GM19438 (cell line): Measurements from ENCODE around the gene COPB1.
"Not testable (repeated sequence)": the region's sequence is repeated elsewhere in the genome, so short reads cannot be mapped to it uniquely, and the experiment has no call there.

Source experiments
- ATAC-seq: cut with Tn5 transposase; IDR thresholded peaks from one replicate; pipeline ENCODE4 v1.9.1; 2021; ENCODE audit warnings: low read depth; ENCODE audit not compliant: unreplicated experiment

Gene COPB1, protein sequence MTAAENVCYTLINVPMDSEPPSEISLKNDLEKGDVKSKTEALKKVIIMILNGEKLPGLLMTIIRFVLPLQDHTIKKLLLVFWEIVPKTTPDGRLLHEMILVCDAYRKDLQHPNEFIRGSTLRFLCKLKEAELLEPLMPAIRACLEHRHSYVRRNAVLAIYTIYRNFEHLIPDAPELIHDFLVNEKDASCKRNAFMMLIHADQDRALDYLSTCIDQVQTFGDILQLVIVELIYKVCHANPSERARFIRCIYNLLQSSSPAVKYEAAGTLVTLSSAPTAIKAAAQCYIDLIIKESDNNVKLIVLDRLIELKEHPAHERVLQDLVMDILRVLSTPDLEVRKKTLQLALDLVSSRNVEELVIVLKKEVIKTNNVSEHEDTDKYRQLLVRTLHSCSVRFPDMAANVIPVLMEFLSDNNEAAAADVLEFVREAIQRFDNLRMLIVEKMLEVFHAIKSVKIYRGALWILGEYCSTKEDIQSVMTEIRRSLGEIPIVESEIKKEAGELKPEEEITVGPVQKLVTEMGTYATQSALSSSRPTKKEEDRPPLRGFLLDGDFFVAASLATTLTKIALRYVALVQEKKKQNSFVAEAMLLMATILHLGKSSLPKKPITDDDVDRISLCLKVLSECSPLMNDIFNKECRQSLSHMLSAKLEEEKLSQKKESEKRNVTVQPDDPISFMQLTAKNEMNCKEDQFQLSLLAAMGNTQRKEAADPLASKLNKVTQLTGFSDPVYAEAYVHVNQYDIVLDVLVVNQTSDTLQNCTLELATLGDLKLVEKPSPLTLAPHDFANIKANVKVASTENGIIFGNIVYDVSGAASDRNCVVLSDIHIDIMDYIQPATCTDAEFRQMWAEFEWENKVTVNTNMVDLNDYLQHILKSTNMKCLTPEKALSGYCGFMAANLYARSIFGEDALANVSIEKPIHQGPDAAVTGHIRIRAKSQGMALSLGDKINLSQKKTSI

DNA sequence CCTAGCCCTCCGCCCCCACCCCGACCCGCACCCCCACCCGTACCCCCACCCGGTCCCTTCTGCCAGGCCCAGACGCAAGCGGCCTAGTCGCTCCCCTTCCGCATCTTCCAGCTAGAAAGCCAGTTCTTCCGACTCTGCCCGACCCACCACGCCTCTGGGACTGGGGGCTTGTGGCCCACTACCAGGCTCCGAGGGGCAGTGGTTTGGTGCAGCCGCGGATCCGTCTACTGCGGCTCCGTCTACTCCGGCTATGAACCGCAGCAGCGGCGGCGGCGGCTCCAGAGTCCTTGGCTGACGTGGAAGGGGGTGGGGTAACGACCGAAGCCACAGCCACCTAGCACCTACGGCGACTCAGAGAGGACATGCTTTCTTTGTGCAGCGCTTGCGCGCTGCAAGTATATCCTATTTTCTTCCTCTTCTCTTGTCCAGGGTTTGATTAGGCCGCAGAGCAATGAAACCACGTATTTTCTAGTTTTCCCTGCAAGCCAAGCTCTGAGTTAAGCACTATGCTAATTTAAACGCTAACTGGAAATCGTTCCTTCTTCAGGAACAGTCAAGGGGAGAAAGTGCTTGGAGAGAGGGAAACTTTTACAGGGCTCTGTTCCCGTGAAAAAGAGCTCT, at the start of gene COPB1:
TSS of gene COPB1 (minus strand) at position 252 of the 621 bp plus-strand sequence. CDS start 883 bp downstream, outside the sequence.
- ATAC-seq: peak; percentile 83

DNA sequence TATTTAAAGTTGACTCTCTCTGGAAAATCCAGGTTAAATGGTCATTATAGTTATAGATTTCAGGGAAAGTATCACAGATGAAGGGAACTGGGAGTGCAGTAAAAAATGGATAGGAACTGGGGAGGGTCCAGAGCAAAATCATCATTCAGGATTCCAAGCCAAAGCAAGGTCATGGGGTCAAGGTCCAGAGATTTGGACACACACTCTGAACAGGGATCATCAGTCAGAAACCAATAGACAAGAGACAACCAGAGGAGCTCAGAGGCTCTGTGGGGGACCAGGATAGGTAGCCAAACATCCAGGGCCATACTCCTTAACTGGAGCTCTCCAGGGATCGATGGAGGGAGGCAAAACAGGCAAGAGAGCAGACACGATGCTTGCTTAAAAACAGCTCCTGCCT, 47.8 kb upstream of the COPB1 start:
- no peak for ATAC-seq

DNA sequence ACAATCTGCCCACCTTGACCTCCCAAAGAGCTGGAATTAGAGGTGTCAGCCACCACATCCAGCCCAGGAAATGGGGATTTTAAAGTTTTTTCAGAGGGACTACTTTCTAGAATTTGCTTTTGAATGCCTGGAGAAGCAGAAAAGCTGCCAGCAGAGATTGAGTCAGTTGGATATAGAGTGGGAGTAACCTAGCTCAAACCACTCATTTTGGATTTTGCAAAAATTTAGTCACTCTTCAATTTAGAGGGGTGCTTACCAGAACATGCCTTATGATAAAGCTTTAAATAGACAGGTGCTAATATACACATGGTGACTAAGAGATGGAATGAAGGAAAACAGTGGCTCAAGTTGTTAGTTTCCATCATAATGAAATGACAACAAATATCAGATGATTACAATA, 47.1 kb upstream of the COPB1 start:
- ATAC-seq: no peak

DNA sequence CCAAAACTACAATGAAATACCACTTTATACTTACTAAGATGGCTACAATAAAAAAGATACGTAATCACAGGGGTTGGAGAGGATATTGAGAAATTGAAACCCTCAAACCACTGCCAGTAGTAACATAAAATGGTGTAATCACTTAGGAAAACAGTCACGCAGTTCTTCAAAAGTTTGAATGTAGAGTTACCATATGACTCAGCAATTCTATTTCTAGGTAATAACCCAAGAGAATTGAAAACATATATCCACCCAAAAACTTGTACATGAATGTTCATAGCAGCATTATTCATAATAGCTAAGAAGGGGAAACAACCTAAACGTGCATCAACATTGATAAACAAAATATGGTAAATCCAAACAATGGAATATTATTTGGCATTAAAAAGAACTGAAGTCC, 45.0 kb upstream of the COPB1 start:
- peak; percentile 68 for ATAC-seq

DNA sequence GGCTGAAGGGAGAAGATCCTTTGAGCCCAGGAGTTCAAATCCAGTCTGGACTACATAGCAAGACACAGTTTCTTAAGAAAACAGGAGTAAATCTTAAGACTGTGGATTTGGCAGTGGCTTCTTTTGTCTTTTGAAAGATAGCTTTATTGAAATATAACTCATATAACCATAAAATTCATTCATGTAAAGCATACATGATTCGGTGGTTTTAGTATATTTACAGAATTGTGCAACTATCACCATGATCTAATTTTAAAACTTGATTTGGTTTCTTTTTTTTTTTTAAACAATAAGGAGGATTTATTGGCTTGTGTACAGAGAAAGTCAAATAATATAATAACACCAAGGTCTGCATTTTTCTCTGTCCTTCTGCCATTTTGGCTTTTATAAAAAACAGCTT, 43.6 kb upstream of the COPB1 start:
- no peak for ATAC-seq

DNA sequence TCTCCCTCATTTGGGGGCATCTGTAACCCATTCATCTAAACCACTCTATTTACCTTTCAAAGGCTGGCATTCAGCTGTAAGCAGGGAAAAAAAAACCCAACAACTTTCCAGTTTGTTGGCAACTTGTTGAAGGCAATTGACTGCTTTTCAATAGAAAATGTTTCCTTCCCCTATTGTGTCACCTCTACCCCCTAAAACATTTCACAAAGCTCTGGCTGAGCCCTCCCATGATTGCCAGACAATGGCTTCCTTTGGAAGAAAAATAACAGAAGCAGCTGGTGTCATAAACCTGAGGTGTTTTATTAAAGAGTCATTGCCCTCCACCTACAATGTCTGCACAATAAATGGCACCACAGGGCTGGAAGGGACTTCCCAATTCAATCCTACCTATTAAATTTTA, 42.7 kb upstream of the COPB1 start:
- ATAC-seq: no peak

DNA sequence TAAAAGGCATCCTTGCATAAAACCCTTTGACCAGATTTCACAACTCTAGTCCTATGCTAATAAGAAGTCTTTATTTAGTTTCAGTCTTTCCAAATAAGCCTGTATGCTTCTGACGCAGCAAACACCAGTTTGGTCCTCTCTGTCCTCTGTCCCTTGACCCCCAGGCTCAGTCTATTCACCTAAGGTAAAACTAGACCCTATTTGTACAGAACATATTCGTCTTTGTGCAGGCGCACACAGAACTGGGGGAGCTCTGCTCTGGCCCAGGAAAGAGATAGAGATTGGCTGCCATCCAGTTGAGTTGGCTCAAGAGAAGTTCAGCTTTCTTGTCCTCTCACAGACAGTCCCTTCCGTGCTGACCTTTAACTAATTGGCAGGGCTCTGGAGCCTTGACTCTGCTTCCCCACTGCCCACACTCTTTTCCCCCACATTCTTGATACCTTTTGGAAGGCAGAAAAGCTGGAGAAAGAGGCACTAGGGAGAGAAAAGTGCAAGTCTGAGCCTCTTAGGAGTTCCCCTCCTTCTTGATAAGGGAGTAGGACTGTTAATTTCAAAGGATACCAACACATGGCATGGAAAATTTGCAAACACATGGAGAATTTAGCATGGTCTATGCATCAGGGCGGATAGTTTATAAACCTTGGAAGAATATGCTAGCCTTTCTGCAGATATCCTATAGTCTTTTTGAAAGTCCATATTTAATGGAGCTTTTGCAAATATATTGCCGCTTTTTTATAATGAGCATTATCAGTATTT, 41.8 kb upstream of the COPB1 start:
- ATAC-seq: no peak

DNA sequence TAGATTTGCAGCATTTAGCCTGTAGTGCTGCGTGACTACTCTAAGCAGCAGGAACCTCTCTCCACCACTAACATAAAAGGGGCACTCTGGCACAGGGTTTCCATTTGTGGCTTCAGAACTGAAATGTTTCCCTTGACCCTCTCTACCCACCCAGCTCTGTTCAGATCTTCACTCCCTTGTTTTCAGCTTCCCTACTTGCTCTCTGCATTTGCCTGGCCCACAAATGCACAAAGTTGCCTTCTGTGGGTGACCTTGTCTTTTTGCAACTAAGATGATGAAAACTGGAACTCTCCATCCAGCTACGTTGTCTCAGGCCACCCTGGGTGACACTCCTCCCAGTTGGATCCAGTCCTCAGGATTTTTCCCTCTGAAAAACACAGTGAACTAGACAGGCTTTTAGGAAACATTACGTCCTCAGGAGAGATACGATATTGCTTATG, 40.4 kb upstream of the COPB1 start:
- ATAC-seq: no peak

DNA sequence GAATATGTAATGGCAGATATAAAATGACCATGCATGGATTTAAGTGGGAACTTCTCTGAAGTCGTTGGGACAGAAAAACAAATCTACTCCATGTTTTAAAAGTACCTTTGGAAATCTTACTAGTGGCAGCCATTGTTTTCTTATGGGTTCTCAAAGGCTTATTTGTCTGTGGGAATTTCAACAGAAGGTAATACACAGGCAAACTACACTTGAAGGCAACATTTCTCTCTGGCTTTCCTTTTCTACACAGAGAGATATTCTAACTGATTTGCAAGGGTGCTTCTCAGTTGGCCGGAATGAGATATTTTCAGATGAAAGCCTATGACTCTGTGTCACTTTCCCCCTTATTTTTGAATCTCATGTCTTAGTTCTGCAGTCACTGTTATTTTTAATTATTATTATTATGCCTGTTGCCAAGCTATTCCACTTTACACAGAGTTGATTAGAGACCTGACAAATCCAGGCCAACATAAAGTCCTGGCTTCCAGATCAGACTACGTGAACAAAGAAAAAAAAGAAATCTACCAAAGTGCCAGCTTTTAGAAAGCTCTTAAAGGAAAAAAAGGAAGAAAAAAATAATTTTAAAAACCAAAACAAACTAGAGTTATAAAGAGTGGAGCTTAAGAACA, 39.4 kb upstream of the COPB1 start:
- no peak for ATAC-seq

DNA sequence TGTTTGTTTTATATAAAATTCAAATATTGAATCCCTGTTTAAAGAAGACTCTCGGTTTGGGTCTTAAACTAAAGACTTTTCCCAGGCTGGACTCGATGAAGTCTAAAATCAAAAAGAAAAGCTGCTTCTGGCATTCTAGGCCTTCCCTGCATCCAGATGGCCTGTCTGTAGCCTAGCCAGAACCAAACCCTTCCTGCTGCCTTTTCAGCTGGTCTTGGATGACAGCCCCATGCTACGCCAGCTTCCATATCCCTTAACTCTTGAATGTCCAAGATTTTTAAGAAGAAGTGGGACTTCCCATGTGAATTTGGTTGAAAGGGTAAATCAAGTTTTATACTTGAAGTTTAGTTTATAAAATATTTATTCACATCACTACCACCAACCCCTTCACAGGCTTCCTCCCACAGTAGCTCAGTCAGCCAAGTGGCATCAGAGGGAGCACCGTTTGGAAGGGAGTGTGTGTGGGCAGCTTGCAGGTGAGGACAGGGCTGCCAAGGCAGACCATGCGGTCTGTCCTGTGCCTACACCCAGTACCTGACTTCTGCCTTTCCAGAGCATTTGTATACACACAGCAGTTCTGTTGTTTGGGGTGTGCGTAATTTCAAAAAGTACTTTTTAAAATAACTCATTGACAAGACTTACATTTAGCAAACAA, 38.8 kb upstream of the COPB1 start:
- no peak for ATAC-seq

DNA sequence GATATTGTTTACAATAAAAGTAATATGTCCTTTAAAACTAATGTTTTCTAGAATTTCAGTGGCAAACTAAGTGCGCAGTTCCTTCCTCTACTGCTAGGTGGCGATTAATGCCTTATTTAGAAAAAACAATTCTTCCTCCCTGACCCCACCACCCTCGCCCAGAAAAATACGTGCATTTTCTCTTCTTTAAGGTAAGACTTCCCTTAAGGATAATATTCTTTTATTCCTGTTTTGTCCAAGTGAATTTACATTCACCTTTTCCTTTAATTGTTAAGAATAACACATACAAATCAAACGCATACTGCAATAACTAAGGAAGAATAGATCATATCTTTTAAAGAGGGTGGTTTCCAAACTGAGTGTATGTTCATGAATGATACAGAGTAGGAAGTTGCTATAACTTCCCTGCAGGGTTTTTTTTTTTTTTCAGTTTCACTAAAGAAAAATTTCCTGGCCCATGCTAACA, 37.6 kb upstream of the COPB1 start:
- ATAC-seq: peak; percentile 70

DNA sequence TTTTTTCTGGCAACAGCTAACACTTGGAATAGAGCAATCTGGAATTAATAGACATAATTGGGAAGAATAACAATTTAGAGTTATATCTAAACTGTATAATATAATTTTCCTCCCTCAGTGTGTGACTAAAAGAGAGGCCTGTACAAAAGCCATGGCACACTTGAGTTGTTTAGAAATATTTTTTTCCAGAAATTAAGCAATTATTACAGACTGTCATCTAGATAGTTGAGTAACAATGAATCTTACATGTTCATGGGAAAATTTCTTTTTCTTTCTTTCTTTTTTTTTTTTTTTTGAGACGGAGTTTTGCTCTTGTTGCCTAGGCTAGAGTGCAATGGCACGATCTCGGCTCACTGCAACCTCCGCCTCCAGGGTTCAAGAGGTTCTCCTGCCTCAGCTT, 35.6 kb upstream of the COPB1 start:
- not testable (repeated sequence) for ATAC-seq

DNA sequence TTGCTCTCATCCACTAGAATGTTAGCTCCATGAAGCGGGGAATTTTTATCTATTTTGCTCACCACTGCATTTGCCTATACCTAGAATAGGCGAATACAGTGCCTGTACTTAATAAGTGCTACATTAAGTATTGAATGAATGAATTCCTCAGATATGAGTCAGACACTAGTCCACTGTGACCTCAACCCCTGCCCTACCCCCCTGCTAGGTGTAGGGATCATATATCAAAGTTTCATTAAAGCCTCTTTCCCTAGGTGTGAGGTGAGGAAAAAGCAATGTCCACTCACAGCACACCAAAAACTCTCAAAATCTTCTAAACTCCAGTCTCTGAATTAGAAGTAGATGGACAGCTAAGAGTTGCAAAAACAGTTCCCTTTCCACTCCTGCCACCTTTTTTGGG, 30.3 kb upstream of the COPB1 start:
- ATAC-seq: no peak

DNA sequence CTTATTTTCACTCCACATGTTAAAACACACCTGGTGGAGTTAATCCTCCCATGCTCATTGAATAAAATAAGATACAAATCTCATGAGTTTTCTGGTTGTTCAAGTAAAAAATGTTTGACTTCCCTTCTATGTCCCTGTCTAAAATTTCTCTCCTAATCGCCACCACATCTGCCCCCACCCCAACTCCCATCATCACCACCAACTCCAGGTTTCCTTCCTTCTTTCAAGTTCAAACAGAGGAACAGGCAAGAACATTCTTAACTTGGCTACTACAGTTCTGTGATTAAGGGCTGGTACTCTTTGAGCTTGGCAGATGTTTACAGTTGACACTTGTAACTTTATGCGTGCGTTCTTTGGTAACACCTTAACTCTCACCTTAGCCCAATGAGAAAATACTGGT, 29.7 kb upstream of the COPB1 start:
- ATAC-seq: no peak

DNA sequence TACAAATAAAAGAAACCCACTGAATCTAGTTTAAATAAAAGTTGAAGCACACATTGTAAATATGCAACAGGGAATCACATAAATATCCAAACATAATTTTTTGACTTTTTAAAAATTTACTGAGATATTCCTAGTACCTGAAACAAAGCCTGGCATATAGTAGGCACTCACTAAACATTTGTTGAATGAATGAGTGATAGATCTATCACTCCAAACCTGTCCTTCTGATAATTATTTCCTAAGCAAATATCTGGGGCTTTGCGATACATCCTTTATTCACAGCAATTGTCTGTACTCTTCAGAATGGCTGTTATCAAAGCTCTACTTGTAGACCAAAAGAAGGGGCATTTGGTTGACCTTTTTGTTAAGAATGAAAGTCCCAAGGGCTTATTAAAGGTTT, 23.2 kb upstream of the COPB1 start:
- ATAC-seq: no peak

DNA sequence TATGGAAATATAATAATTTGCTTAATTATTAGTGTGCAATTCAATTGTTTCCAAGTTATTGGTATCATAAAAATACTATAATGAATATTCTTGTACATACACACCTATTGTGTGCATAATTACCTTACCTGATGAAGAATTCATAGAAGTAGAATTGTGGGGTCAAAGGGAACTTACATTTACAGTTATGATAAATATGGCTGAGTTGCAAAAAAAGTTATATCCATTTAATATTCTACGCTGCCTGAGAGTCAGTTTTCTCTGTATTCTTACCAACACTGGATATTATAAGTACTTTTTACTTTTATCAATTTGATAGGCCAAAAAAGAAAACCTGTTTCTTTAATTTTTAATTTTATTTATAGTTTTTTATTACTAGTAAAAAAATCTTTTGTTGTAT, 22.6 kb upstream of the COPB1 start:
- no peak for ATAC-seq

DNA sequence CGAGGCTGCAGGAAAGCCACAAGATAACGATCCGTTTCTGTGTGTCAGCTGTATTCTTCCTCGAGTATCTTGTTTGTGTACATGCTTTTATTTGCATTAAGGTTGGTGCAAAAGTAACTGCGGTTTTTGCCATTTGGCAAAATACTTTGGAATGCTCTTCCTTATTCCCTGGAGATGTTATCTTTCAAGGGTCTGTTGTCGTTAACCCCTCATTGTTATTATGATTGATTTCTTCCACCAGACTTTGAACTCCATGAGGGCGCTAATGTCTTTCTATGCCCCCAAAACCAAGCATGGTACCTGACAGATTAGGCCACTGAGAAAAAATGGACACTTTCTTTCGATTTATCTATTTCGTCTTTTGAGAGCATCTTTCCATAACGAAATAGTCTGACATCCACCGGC, 21.1 kb upstream of the COPB1 start:
- ATAC-seq: no peak

DNA sequence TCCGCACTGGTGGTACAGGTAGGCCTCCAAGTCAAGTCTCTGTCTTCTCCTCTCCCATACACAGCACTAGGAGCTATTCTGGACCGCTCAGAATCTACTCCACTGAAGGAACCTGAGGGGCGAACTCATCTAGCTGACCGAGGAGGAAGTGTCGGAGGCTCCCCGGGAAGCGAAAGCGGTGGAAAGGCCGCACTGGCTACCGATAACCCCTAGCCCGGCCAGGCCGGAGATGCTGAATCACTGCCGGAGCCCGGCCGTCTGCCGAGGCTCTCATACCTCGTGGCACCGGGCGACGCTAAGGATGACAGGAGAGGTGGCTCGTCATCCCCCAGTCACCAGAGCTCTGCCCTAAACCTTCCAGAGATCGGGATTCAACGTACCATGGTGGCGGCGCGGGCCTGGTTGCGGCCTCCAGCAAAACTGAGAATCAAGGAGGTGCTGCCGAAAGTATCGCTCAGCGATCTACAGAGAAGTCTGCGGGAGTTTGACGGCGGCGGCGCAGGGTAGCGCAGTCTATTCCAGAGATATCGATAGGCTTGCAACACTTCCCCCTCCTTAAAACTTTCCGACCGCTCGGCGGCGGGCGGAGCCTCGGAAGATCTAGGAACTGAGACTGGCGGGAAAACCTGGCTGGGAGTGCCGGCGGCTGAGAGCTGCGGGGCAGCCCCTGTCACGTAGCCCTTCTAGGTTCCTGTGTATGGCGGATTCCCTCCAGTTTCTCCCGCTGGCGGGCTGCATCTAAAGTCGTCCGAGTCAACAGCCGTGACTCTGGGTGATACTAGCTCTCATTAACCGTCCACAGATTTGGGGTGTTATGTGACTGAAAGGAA, 20.5 kb upstream of the COPB1 start, which contains the start of gene PSMA1:
TSS of gene PSMA1 (minus strand) at position 470 of the 830 bp plus-strand sequence. CDS start at position 383, 87 bp downstream.
- peak; percentile 89 for ATAC-seq
